Neural progenitor cell (in vitro differentiated cells): ENCODE measurements around the gene GLT8D2. TPM values are rescaled to one million over a fixed set of nuclear protein-coding genes. Genes with fewer than 3 reads are reported as not detected.

ENCODE experiments used
- DNase-seq: peaks from one replicate; pipeline ENCODE4 v3.0.0-alpha.2; 2016; ENCODE audit warnings: low spot score
- H2AFZ ChIP-seq: fragments of 200-600 bp; sonication (generic); replicated peaks from 2 replicates; pipeline ENCODE4 v1.6.1; 2016; ENCODE audit warnings: antibody characterized with exemption
- H3F3A ChIP-seq: fragments of 200-600 bp; sonication (generic); 2 replicates; pipeline ENCODE4 v1.6.1; 2016; ENCODE audit warnings: antibody characterized with exemption, low read depth
- H3K27ac ChIP-seq: fragments of 200-600 bp; sonication (generic); 2 replicates; pipeline ENCODE4 v1.5.1; 2016; ENCODE audit warnings: mild to moderate bottlenecking
- H3K27me3 ChIP-seq: fragments of 200-600 bp; sonication (generic); 2 replicates; pipeline ENCODE4 v1.6.1; 2016; ENCODE audit warnings: mild to moderate bottlenecking, moderate library complexity
- H3K36me3 ChIP-seq: fragments of 200-600 bp; sonication (generic); 2 replicates; pipeline ENCODE4 v1.5.1; 2016
- H3K4me1 ChIP-seq: fragments of 200-600 bp; sonication (generic); 2 replicates; pipeline ENCODE4 v1.6.1; 2016; ENCODE audit warnings: mixed run types
- H3K4me2 ChIP-seq: fragments of 200-600 bp; sonication (generic); 2 replicates; pipeline ENCODE4 v1.6.1; 2016
- H3K4me3 ChIP-seq: fragments of 200-600 bp; sonication (generic); 2 replicates; pipeline ENCODE4 v1.5.1; 2016
- H3K79me2 ChIP-seq: fragments of 200-600 bp; sonication (generic); 2 replicates; pipeline ENCODE4 v1.6.1; 2016; ENCODE audit warnings: low read depth
- H3K9ac ChIP-seq: fragments of 200-600 bp; sonication (generic); 2 replicates; pipeline ENCODE4 v1.6.1; 2016
- H3K9me3 ChIP-seq: fragments of 200-600 bp; sonication (generic); 2 replicates; pipeline ENCODE4 v1.5.1; 2016; ENCODE audit warnings: low read depth
- H4K20me1 ChIP-seq: fragments of 200-600 bp; sonication (generic); 2 replicates; pipeline ENCODE4 v1.6.1; 2016; ENCODE audit warnings: low read depth
- H3K27ac Mint-ChIP-seq: 3 replicates; pipeline ENCODE4 v1.8.0; 2021; ENCODE audit warnings: mixed read lengths
- H3K27me3 Mint-ChIP-seq: 2 replicates; pipeline ENCODE4 v1.8.0; 2022; ENCODE audit warnings: low read depth, mild to moderate bottlenecking, inconsistent platforms, moderate library complexity, mixed read lengths; ENCODE audit not compliant: insufficient read depth
- H3K36me3 Mint-ChIP-seq: 3 replicates; pipeline ENCODE4 v1.8.0; 2021; ENCODE audit warnings: mixed read lengths
- H3K4me1 Mint-ChIP-seq: 3 replicates; pipeline ENCODE4 v1.8.0; 2021; ENCODE audit warnings: mixed read lengths
- H3K4me3 Mint-ChIP-seq: 3 replicates; pipeline ENCODE4 v1.8.0; 2021; ENCODE audit warnings: mild to moderate bottlenecking, moderate library complexity, mixed read lengths
- H3K9me3 Mint-ChIP-seq: 3 replicates; pipeline ENCODE4 v1.8.0; 2020; ENCODE audit warnings: mixed read lengths
- EZH2 ChIP-seq: fragments of 200-600 bp; sonication (generic); IDR thresholded peaks from 2 replicates; pipeline ENCODE4 v1.6.1; 2017; ENCODE audit warnings: antibody characterized with exemption, mild to moderate bottlenecking, moderate library complexity
- EZH2phosphoT487 ChIP-seq: fragments of 200-600 bp; sonication (generic); IDR thresholded peaks from 2 replicates; pipeline ENCODE4 v1.6.1; 2017; ENCODE audit warnings: antibody characterized with exemption
- total RNA-seq: library from RNA; depleted of rRNA; stranded (reverse); fragments of >200 nt; gene quantifications from 2 replicates; pipeline ENCODE4 v1.2.3, GENCODE V29; 2015; ENCODE audit warnings: low replicate concordance
- TF ChIP-seq, protein P1 (sequence below): fragments of 200-600 bp; sonication (generic); IDR thresholded peaks from 2 replicates; pipeline ENCODE4 v1.5.1; 2017; ENCODE audit warnings: antibody characterized with exemption, mild to moderate bottlenecking

The GLT8D2 gene
- total RNA-seq, 1 donor from 2014 or later = 3.9 TPM

DNA sequence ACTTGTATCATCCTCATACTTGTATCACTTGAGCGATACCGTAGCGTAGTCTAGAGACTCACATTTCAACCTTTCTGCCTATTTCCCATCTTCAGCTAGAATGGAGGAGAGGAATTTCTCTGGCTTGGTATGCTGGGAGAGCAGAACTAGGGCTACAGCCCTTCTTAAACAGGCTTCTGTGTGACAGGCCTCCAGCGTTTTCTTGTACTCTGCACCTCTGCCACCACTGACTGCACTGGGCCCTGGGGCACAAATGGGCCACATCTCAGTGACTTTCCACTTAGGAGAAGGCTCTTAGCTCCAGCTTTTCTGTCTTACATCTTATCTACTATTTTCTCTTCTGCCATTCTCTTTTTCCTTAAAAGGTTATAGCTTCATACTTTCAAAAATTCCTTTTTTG, 41.1 kb upstream of the GLT8D2 start:
- Mint-ChIP-seq H3K27ac (no peak overlapping the region), H3K36me3 (peaks cover 6% of the 10 kb centered on the region), H3K4me1 (peaks cover 6% of the 10 kb centered on the region), H3K4me3 (no peak overlapping the region), H3K9me3 (no peaks in the 10 kb centered on the region), H3K27me3 (no peaks in the 10 kb centered on the region)
- H3K4me2 ChIP-seq = no peak overlapping the region
- H2AFZ ChIP-seq = no peak overlapping the region
- H3F3A ChIP-seq = peaks cover 7% of the 10 kb centered on the region
- H3K9ac ChIP-seq = no peak overlapping the region
- H3K4me3 ChIP-seq = no peak overlapping the region
- H3K9me3 ChIP-seq = no peaks in the 10 kb centered on the region
- H3K79me2 ChIP-seq = no peaks in the 10 kb centered on the region
- no peaks in the 10 kb centered on the region for H4K20me1 ChIP-seq
- H3K27ac ChIP-seq = no peak overlapping the region
- H3K36me3 ChIP-seq = no peaks in the 10 kb centered on the region
- DNase-seq = peak; percentile 23
- peaks cover 10% of the 10 kb centered on the region for H3K4me1 ChIP-seq
- TF ChIP-seq EZH2phosphoT487 (no peak), EZH2 (no peak)
- TF ChIP-seq, protein P1, sequence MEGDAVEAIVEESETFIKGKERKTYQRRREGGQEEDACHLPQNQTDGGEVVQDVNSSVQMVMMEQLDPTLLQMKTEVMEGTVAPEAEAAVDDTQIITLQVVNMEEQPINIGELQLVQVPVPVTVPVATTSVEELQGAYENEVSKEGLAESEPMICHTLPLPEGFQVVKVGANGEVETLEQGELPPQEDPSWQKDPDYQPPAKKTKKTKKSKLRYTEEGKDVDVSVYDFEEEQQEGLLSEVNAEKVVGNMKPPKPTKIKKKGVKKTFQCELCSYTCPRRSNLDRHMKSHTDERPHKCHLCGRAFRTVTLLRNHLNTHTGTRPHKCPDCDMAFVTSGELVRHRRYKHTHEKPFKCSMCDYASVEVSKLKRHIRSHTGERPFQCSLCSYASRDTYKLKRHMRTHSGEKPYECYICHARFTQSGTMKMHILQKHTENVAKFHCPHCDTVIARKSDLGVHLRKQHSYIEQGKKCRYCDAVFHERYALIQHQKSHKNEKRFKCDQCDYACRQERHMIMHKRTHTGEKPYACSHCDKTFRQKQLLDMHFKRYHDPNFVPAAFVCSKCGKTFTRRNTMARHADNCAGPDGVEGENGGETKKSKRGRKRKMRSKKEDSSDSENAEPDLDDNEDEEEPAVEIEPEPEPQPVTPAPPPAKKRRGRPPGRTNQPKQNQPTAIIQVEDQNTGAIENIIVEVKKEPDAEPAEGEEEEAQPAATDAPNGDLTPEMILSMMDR = no peak
- H3K27me3 ChIP-seq = no peaks in the 10 kb centered on the region

DNA sequence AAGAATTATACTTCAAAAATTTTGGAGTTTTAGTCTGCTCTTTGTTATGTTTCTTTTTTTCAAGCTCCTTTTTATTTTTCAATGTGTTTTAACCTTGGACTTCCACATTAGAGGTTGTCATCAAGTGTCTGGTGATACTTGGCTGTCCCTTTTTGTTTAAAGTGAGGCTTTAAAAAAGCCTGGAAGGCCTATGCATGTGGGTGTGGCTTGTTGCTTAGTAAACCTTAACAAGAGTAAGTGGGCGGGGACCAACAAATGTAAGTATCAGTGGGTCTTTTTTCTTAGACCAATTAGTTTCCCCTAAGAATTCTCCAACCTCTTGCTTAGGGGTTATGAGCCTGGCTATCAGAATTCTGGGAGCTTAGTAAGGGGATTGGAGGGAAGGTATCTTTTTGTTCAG, 40.7 kb upstream of the GLT8D2 start:
- Histone ChIP-seq H3K27ac (no peak overlapping the region), H3K9ac (no peak overlapping the region), H3K9me3 (no peaks in the 10 kb centered on the region), H4K20me1 (no peaks in the 10 kb centered on the region), H3K4me2 (no peak overlapping the region), H3F3A (peaks cover 7% of the 10 kb centered on the region), H3K79me2 (no peaks in the 10 kb centered on the region), H3K36me3 (no peaks in the 10 kb centered on the region), H3K4me1 (peaks cover 10% of the 10 kb centered on the region), H3K27me3 (no peaks in the 10 kb centered on the region), H2AFZ (no peak overlapping the region), H3K4me3 (no peak overlapping the region)
- H3K9me3 Mint-ChIP-seq = no peaks in the 10 kb centered on the region
- TF ChIP-seq EZH2phosphoT487 = no peak
- TF ChIP-seq, protein P1 = no peak
- no peak for TF ChIP-seq EZH2
- H3K36me3 Mint-ChIP-seq = peaks cover 6% of the 10 kb centered on the region
- peaks cover 6% of the 10 kb centered on the region for H3K4me1 Mint-ChIP-seq
- peak; percentile 57 for DNase-seq
- no peak overlapping the region for H3K4me3 Mint-ChIP-seq
- H3K27ac Mint-ChIP-seq = no peak overlapping the region
- H3K27me3 Mint-ChIP-seq = no peaks in the 10 kb centered on the region

- no peaks in the 10 kb centered on the region for H3K27me3 ChIP-seq
- H4K20me1 ChIP-seq = no peaks in the 10 kb centered on the region
- no peaks in the 10 kb centered on the region for H3K36me3 ChIP-seq
- H3K9me3 ChIP-seq = no peaks in the 10 kb centered on the region
- Mint-ChIP-seq H3K36me3 (peaks cover 2% of the 10 kb centered on the region), H3K9me3 (no peaks in the 10 kb centered on the region), H3K27me3 (no peaks in the 10 kb centered on the region), H3K4me3 (no peak overlapping the region), H3K4me1 (no peaks in the 10 kb centered on the region), H3K27ac (no peak overlapping the region)
- H3K27ac ChIP-seq = no peak overlapping the region
- TF ChIP-seq EZH2 = no peak
- TF ChIP-seq, protein P1 = no peak
- no peak overlapping the region for H3K4me3 ChIP-seq
- no peak overlapping the region for H3K9ac ChIP-seq
- H2AFZ ChIP-seq = no peak overlapping the region
- no peaks in the 10 kb centered on the region for H3K4me1 ChIP-seq
- no peaks in the 10 kb centered on the region for H3K79me2 ChIP-seq
- DNase-seq = no peak
- H3K4me2 ChIP-seq = no peak overlapping the region
- no peaks in the 10 kb centered on the region for H3F3A ChIP-seq
Measured at GRCh38 chr12:104083769-104084475, 33.9 kb upstream of the GLT8D2 start.
